ENCODE data around the gene MTHFD1L.

DNA sequence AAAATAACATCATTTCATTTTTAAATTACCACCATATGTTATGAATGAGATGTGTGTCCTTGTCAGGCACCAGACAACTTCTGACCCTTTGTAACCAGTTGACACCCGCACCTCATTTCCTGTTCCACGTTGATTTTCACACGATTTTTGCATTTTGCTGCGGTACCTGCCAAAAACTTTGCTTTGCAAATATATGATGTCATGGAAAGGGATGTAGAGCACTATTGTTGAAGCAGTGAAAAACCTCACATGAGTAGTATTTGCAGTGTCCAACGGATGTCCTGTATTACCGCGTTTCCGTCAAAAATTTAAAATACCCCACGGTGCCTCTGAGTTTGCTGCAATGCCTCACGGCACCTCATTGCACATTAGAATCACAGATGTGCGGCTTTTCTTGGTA lies 115.6 kb downstream of the MTHFD1L start:
- TF ChIP-seq, protein P1, sequence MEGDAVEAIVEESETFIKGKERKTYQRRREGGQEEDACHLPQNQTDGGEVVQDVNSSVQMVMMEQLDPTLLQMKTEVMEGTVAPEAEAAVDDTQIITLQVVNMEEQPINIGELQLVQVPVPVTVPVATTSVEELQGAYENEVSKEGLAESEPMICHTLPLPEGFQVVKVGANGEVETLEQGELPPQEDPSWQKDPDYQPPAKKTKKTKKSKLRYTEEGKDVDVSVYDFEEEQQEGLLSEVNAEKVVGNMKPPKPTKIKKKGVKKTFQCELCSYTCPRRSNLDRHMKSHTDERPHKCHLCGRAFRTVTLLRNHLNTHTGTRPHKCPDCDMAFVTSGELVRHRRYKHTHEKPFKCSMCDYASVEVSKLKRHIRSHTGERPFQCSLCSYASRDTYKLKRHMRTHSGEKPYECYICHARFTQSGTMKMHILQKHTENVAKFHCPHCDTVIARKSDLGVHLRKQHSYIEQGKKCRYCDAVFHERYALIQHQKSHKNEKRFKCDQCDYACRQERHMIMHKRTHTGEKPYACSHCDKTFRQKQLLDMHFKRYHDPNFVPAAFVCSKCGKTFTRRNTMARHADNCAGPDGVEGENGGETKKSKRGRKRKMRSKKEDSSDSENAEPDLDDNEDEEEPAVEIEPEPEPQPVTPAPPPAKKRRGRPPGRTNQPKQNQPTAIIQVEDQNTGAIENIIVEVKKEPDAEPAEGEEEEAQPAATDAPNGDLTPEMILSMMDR (IDR thresholded peaks at IDR 0.05), result no peak
- TF ChIP-seq POLR2A (IDR thresholded peaks at IDR 0.05), result no peak
